GM10847 (cell line): Measurements from ENCODE around the gene MOB3B.

Source experiments
- POLR2A ChIP-seq: IDR thresholded peaks from 2 replicates; pipeline ENCODE4 v1.6.1; 2011; ENCODE audit not compliant: insufficient read length; ENCODE audit errors: extremely low read depth

MOB3B gene

GRCh38 chr9:27341545-27342294 is 187.9 kb downstream of the MOB3B start:
- TF ChIP-seq POLR2A = no peak

- no peak for TF ChIP-seq POLR2A
Measured at GRCh38 chr9:27340961-27341511, 188.6 kb downstream of the MOB3B start.

GRCh38 chr9:27340285-27340674 is 189.3 kb downstream of the MOB3B start:
- TF ChIP-seq POLR2A = no peak

GRCh38 chr9:27339661-27340284 is 189.8 kb downstream of the MOB3B start:
- TF ChIP-seq POLR2A = no peak

- TF ChIP-seq POLR2A = no peak
Measured at GRCh38 chr9:27338527-27338903, 191.1 kb downstream of the MOB3B start.

GRCh38 chr9:27337833-27338526 is 191.6 kb downstream of the MOB3B start:
- TF ChIP-seq POLR2A = no peak

- TF ChIP-seq POLR2A = no peak
Measured at GRCh38 chr9:27337236-27337635, 192.4 kb downstream of the MOB3B start.

GRCh38 chr9:27336829-27337228 is 192.8 kb downstream of the MOB3B start:
- no peak for TF ChIP-seq POLR2A

- TF ChIP-seq POLR2A = no peak
Measured at GRCh38 chr9:27336126-27336525, 193.5 kb downstream of the MOB3B start.

- TF ChIP-seq POLR2A = no peak
Measured at GRCh38 chr9:27335075-27335474, 194.5 kb downstream of the MOB3B start.

GRCh38 chr9:27333241-27334052 is 196.2 kb downstream of the MOB3B start:
- TF ChIP-seq POLR2A = no peak

GRCh38 chr9:27331393-27331792 is 198.2 kb downstream of the MOB3B start:
- no peak for TF ChIP-seq POLR2A

GRCh38 chr9:27329291-27329690 is 200.3 kb downstream of the MOB3B start:
- no peak for TF ChIP-seq POLR2A

GRCh38 chr9:27328483-27328882 is 201.1 kb downstream of the MOB3B start:
- TF ChIP-seq POLR2A = no peak

- TF ChIP-seq POLR2A = no peak
Measured at GRCh38 chr9:27311184-27311583, 218.4 kb downstream of the MOB3B start.
